IPS-15b (cell line): Measurements from ENCODE around the gene GPC6.

ENCODE experiments used
- H3K27me3 ChIP-seq: one replicate; pipeline ENCODE4 v1.6.1; 2013; ENCODE audit warnings: low read length; ENCODE audit not compliant: control insufficient read depth, insufficient read depth
- H3K36me3 ChIP-seq: one replicate; pipeline ENCODE4 v1.6.1; 2013; ENCODE audit warnings: low read length; ENCODE audit not compliant: control insufficient read depth, insufficient read depth
- H3K4me1 ChIP-seq: one replicate; pipeline ENCODE4 v1.6.1; 2013; ENCODE audit warnings: mild to moderate bottlenecking, low read length; ENCODE audit not compliant: control insufficient read depth, insufficient read depth
- H3K4me3 ChIP-seq: one replicate; pipeline ENCODE4 v1.5.1; 2013; ENCODE audit warnings: low read depth, low read length
- H3K9ac ChIP-seq: one replicate; pipeline ENCODE4 v1.6.1; 2013; ENCODE audit warnings: low read depth, mild to moderate bottlenecking, low read length
- H3K9me3 ChIP-seq: one replicate; pipeline ENCODE4 v1.6.1; 2013; ENCODE audit warnings: mild to moderate bottlenecking, low read length; ENCODE audit not compliant: control insufficient read depth, insufficient read depth

GPC6 gene

DNA sequence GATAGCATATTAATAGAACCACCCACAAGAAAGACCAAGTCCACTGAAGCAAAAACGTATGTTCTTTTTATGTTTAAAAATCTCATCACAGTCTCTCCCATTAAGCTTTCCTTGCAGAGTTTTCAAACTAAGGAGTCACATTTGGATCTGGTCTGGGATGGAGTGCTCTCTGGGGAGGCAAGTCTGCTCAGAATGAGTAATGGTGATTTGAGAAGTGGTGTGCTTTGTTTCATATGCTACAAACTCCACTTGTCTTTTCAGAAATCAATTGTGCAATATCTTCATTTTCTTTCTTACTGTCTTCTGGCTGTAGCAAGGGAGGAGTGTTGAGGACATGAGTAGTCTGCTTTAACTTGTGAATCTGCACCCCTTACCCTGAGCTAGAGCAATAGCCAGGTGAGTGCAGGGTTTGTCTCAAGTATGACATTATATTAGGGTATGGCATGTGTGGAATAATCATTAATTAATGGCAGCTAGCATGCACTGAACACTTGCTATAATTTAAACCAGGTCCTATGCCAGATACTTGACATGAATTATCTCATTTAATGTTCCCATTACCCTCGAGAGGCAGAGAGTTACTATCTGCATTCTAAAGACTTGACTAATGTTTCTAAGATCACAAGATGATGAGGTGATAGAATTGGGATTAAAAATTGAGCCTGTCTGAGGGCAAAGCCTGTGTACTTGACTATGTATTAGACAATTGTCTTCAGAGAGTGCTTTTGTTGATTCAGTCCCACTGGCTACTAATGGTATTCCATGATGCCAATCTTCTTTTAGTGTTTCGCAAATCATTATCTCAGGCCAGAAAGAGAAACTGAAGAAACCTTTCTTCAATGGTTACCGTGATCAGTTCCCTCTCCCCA lies 171.8 kb downstream of the GPC6 start:
- Histone ChIP-seq H3K9me3 (no peaks in the 10 kb centered on the region), H3K4me1 (no peaks in the 10 kb centered on the region), H3K27me3 (no peaks in the 10 kb centered on the region), H3K4me3 (no peak overlapping the region), H3K9ac (no peak overlapping the region), H3K36me3 (no peaks in the 10 kb centered on the region)

DNA sequence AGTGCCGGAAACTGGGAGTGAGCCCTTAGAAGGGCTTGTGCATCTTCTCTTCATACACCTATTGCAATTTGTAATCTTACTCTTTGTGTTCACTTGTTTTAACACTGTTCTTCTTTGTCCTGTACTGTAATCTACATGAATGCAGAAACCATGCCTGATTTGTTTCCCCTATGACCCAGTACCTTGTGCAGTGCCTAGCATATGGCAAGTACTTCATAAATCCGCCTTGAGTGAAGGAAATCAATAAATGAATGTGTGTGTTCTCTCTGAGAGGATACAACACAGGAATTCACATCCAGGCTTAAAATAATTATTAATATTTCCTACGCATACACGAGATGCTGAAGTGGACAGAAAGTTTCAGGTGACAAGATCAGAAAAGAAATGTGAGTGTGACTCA lies 172.6 kb downstream of the GPC6 start:
- Histone ChIP-seq H3K9ac (no peak overlapping the region), H3K4me3 (no peak overlapping the region), H3K27me3 (no peaks in the 10 kb centered on the region), H3K36me3 (no peaks in the 10 kb centered on the region), H3K9me3 (no peaks in the 10 kb centered on the region), H3K4me1 (no peaks in the 10 kb centered on the region)

DNA sequence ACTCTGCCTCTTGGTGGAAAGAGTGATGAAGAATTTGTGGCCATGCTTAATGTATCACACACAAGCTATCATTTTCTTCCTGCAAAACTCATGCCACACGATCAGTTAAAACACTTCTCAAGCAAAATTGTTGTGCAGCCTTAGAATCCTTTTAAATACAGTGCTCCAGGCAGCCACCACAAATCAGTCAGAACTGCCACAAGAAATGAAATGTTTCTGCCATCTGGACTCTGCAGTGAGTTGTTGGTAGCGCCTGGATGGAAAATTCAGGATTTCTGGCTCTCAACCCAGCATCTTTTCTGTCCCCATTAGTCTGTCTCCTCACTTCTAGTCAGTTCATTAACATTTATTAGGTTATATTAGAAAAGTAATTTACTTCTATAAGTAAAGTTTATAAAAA lies 179.5 kb downstream of the GPC6 start:
- Histone ChIP-seq H3K36me3 (no peaks in the 10 kb centered on the region), H3K27me3 (no peaks in the 10 kb centered on the region), H3K9ac (no peak overlapping the region), H3K4me1 (no peaks in the 10 kb centered on the region), H3K9me3 (no peaks in the 10 kb centered on the region), H3K4me3 (no peak overlapping the region)

DNA sequence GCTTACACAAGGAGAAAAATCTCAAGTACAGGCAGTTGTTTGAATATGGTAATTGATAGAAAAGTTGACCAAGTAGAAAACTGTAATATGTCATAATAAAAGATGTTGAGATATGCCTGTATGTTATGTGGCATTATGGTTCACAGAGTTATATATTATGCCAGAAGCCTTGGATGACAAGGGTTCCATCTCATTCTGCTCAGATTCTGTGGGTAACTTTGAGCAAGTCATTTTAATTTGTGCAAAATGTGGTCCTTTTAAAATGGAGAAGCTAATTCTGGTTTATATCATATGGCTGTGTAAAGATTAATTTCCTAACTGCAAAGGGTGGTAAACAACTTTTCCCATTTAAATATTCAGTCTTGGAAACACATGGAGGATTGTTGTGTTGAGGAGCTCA lies 180.9 kb downstream of the GPC6 start:
- no peak overlapping the region for H3K4me3 ChIP-seq
- no peak overlapping the region for H3K9ac ChIP-seq
- no peaks in the 10 kb centered on the region for H3K36me3 ChIP-seq
- no peaks in the 10 kb centered on the region for H3K27me3 ChIP-seq
- H3K9me3 ChIP-seq = no peaks in the 10 kb centered on the region
- no peaks in the 10 kb centered on the region for H3K4me1 ChIP-seq

DNA sequence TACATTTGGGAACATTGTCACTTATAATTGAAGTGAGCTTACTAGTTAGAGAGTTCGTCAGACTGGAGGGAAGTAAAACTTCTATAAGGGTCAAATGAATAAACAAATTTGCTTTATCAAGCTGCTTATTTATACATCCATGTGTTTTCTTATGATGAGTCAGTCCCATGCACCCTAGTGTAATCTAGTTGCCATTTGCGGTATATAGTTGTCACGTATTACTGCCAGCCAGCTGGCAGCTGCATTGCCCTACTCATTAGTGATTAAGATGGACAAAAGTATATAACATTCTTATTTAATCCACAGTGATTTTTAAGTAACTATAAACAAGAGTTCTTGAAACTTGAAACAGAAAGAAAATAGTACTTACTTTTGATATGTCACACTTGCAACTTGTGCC lies 182.4 kb downstream of the GPC6 start:
- Histone ChIP-seq H3K27me3 (no peaks in the 10 kb centered on the region), H3K4me3 (no peak overlapping the region), H3K9me3 (no peaks in the 10 kb centered on the region)

DNA sequence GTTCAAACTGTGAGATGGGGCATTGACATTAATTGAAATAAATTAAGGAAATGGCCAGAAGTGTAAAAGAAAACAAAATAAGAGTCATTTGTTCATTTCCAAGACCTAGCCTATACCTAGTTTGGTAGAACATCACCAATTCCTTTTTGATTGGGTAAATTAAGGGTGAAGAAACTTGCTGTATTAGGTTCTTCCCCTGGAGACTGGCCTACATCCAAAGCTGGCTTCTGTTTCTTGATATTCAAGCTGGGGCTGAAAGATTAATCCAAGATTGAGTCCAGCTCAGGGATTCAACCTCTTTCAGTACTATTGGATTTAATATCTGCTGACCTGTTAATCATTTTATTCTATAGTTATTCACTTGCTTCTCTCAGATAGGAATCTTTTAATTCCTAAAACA lies 183.2 kb downstream of the GPC6 start:
- Histone ChIP-seq H3K9ac (no peak overlapping the region), H3K9me3 (no peaks in the 10 kb centered on the region), H3K27me3 (no peaks in the 10 kb centered on the region), H3K36me3 (no peaks in the 10 kb centered on the region), H3K4me1 (peaks cover 9% of the 10 kb centered on the region), H3K4me3 (no peak overlapping the region)

More for the DNA sequence above, 182.4 kb downstream of the GPC6 start:
- no peaks in the 10 kb centered on the region for H3K36me3 ChIP-seq
- peaks cover 1% of the 10 kb centered on the region for H3K4me1 ChIP-seq
- H3K9ac ChIP-seq = no peak overlapping the region

DNA sequence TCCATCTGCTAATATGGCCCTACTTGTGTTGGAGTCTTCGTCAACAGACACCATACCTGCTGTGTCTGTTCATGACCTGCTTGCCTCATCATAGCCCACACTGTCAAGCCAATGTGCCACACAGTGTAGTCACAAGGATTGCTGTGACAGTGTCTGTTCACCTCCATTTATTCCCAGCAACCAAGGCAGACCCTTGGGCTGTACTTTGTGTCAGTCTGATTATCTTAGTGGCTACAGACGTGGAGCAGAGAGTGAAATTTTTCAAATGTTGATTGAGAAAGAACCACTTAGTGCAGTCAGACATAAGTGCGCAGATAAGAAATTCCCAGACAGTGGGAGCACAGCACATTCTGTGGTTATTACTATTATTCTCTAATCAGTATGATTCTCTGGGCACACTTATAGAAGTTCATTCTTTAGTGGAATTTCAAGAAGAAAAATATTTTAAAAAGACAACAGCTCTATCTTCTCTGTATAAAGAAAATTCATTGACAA lies 184.6 kb downstream of the GPC6 start:
- H3K4me3 ChIP-seq = no peak overlapping the region
- H3K9ac ChIP-seq = no peak overlapping the region
- peaks cover 11% of the 10 kb centered on the region for H3K4me1 ChIP-seq
- no peaks in the 10 kb centered on the region for H3K9me3 ChIP-seq
- H3K27me3 ChIP-seq = no peaks in the 10 kb centered on the region
- no peaks in the 10 kb centered on the region for H3K36me3 ChIP-seq

DNA sequence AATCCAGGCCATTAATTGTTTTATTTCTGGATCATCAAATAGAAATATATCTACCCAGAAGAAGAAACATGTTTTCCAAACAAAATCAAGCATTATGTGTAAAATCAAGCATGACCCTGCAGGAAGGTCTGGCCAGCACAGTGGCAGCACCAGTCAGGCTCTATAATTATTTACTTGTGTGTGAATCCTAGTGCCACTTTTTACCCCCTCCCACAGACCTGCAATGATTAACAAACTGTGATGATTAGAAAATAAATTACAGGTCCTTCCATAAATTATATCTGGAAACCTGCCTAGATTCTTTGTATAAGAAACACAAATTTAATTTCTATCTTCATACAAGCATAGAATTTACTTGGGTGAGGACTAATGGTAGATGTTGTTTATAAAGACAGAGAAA lies 186.1 kb downstream of the GPC6 start:
- Histone ChIP-seq H3K9me3 (no peaks in the 10 kb centered on the region), H3K9ac (no peak overlapping the region), H3K4me3 (no peak overlapping the region)

DNA sequence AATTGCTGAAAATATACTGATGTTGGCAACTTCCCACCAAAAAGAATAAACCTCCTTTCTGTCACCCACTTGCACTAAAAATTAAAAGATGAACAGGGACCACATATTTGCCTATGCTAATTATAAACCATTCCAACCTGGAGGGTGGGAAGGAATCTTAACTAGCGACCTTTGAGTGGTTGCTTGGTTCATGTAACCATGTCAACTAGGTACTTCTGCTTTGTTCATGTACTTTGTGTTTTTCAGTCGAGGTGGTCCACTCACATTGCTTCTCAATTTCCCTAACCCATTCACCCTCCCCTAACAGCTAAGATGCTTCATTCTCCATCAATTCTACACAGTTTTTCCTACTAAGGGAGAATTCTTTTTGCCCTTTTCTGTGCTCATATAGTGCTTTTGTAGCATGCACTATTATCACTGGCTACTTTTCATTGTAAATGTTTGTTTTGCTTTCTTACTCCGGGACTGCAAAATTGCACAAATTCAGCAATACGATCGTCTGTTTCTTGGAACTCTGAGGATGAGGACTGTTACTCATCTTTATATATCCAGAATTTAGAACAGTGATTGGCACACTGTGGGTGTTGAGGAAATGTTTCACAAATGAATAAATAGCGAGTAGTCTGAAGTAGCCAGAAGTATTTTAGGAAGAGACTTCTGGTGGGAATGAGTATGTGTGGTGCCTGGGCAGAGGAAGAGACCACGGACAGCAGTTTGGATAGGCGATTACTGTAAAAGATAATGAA lies 187.5 kb downstream of the GPC6 start:
- Histone ChIP-seq H3K4me1 (peaks cover 11% of the 10 kb centered on the region), H3K9ac (no peak overlapping the region), H3K4me3 (no peak overlapping the region), H3K36me3 (no peaks in the 10 kb centered on the region), H3K27me3 (no peaks in the 10 kb centered on the region), H3K9me3 (no peaks in the 10 kb centered on the region)

More for the DNA sequence above, 186.1 kb downstream of the GPC6 start:
- Histone ChIP-seq H3K4me1 (peaks cover 11% of the 10 kb centered on the region), H3K27me3 (no peaks in the 10 kb centered on the region), H3K36me3 (no peaks in the 10 kb centered on the region)

DNA sequence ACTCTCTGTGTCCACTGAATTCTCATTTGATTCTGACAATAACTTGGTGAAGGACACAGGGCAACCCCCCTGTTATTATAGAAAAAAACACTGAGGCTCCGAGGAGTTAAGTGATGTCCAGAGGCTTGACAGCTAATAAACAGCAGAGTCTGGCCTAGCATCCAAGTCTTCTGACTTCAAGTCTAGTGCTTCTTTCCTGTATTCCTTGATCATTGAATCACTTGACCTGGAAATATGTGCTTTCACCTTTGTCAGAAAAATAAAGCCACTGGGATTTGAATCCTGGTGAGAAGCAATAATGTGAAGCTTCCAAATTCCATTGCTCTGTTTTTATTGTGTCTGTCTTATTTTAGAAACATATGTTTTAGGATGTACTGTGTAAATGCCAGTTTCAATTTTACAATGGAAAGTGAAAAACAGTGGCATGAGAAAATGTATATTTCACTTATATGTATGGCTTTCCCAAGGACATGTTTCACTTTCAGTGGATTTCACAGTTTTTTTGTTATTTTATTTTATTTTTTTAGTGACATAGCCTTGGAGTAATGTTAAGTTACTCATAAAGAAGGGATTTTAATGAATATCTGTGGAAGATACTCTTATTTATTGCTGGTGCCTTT lies 190.2 kb downstream of the GPC6 start:
- Histone ChIP-seq H3K4me1 (peaks cover 18% of the 10 kb centered on the region), H3K9me3 (no peaks in the 10 kb centered on the region), H3K36me3 (no peaks in the 10 kb centered on the region), H3K4me3 (no peak overlapping the region), H3K27me3 (no peaks in the 10 kb centered on the region), H3K9ac (no peak overlapping the region)

DNA sequence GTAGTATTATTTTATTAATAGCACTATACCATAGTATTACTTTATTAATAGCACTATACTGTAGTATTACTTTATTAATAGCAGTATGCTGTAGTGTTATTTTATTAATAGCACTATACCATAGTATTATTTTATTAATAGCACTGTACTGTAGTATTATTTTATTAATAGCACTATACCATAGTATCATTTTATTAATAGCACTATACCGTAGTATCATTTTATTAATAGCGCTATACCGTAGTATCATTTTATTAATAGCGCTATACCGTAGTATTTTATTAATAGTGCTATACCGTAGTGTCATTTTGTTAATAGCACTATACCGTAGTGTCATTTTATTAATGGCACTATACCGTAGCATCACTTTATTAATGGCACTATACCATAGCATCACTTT lies 191.8 kb downstream of the GPC6 start:
- H3K9ac ChIP-seq = no peak overlapping the region
- H3K36me3 ChIP-seq = no peaks in the 10 kb centered on the region
- H3K4me3 ChIP-seq = no peak overlapping the region
- no peaks in the 10 kb centered on the region for H3K9me3 ChIP-seq
- H3K27me3 ChIP-seq = no peaks in the 10 kb centered on the region
- H3K4me1 ChIP-seq = peaks cover 18% of the 10 kb centered on the region
